Ovary (tissue), 3 donors: ENCODE measurements around the gene ANO1.

Source experiments
- CTCF ChIP-seq, 3 donors: fragments of 450-650 bp in 2 of 3; fragments of 200-600 bp in 1 of 3; IDR thresholded peaks; one replicate each; pipeline versions ENCODE4 v1.5.1 to v1.8.0; 2016 to 2022; ENCODE audit warnings: antibody characterized with exemption in 3 of 3, mild to moderate bottlenecking in 1 of 3
- EP300 ChIP-seq: sonication (generic); formaldehyde crosslinking; IDR thresholded peaks from one replicate; pipeline ENCODE4 v1.6.1; 2017; ENCODE audit warnings: antibody characterized with exemption
- POLR2A ChIP-seq: fragments of 450-650 bp; IDR thresholded peaks from one replicate; pipeline ENCODE4 v1.6.1; 2017; ENCODE audit warnings: antibody characterized with exemption, mild to moderate bottlenecking, moderate library complexity
- donor health status: DM: no; HTN: no; CAD: no.

- no peak for TF ChIP-seq CTCF (IDR thresholded peaks at IDR 0.05)
- TF ChIP-seq EP300: no peak
- no peak for TF ChIP-seq POLR2A
Measured at GRCh38 chr11:70147668-70148067, 69.6 kb downstream of the ANO1 start.
